ENCODE data around the gene APOL6. TPM values are rescaled to one million over a fixed set of nuclear protein-coding genes. Genes with fewer than 3 reads are reported as not detected.

Gene APOL6
- total RNA-seq, 1 experiment from 2014 or later = 0.37 TPM

DNA sequence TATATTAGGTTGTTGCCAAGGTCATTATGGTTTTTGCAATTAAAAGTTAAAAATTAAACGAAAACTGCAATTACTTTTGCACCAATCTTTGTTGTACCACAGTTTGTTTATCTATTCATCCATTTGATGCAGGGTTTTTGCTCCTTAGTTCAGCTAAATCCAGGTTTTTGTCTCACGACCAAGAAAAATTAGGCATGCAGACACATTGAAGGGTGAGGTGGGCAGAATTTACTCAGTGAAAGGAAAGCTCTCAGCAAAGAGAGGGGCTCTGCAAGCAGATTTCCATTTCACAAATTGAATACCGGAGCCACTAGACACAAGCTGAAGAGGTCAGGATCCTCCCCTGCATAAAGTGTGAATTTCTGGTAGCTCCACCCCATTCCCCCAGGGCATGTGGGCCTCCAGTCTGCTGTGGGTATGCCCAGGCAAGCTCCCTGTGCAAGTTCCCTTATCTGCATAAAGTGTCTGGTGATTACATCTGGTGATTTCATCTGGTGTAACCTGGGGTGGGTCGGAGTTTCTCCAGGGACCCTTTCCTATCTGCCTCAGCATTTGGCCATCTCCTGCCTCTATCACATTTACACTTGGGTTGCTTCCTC, 33.3 kb downstream of the APOL6 start:
- Histone ChIP-seq H2AFZ (ENCODE audit: low read length) (no peak overlapping the region), H3K9me3 (ENCODE audit: low read length) (no peaks in the 10 kb centered on the region), H3K27ac (ENCODE audit: low read length) (no peak overlapping the region), H4K20me1 (ENCODE audit: insufficient read depth, low read depth, low read length) (0 out of 2 replicates have a peak, but pooled peaks cover 4% of the 10 kb centered on the region), H3K36me3 (ENCODE audit: insufficient read depth, low read length) (no peaks in the 10 kb centered on the region), H3K4me3 (ENCODE audit: low read length) (no peak overlapping the region), H3K9ac (ENCODE audit: low read length) (no peak overlapping the region), H3K4me1 (ENCODE audit: low read length) (no peaks in the 10 kb centered on the region), H3K4me2 (ENCODE audit: low read depth, low read length, poor library complexity, severe bottlenecking) (no peak overlapping the region), H3K27me3 (ENCODE audit: low read length) (no peaks in the 10 kb centered on the region), H3K9me2 (replicated peaks; ENCODE audit: insufficient read depth, low read length) (no peaks in the 10 kb centered on the region), H3K79me2 (ENCODE audit: low read length) (no peaks in the 10 kb centered on the region)
- DNase-seq = no peak

- H3K9me3 ChIP-seq (ENCODE audit: low read length) = no peaks in the 10 kb centered on the region
- no peaks in the 10 kb centered on the region for H3K4me1 ChIP-seq (ENCODE audit: low read length)
- H3K9me2 ChIP-seq (replicated peaks; ENCODE audit: insufficient read depth, low read length) = no peaks in the 10 kb centered on the region
- H3K36me3 ChIP-seq (ENCODE audit: insufficient read depth, low read length) = no peaks in the 10 kb centered on the region
- DNase-seq = no peak
- H3K79me2 ChIP-seq (ENCODE audit: low read length) = no peaks in the 10 kb centered on the region
- H3K4me3 ChIP-seq (ENCODE audit: low read length) = no peak overlapping the region
- H4K20me1 ChIP-seq (ENCODE audit: insufficient read depth, low read depth, low read length) = 0 out of 2 replicates have a peak, but pooled peaks cover 4% of the 10 kb centered on the region
- H3K4me2 ChIP-seq (ENCODE audit: low read depth, low read length, poor library complexity, severe bottlenecking) = no peak overlapping the region
- H3K27ac ChIP-seq (ENCODE audit: low read length) = no peak overlapping the region
- H3K27me3 ChIP-seq (ENCODE audit: low read length) = no peaks in the 10 kb centered on the region
- H3K9ac ChIP-seq (ENCODE audit: low read length) = no peak overlapping the region
- no peak overlapping the region for H2AFZ ChIP-seq (ENCODE audit: low read length)
Measured at GRCh38 chr22:35683560-35683959, 35.3 kb downstream of the APOL6 start.

DNA sequence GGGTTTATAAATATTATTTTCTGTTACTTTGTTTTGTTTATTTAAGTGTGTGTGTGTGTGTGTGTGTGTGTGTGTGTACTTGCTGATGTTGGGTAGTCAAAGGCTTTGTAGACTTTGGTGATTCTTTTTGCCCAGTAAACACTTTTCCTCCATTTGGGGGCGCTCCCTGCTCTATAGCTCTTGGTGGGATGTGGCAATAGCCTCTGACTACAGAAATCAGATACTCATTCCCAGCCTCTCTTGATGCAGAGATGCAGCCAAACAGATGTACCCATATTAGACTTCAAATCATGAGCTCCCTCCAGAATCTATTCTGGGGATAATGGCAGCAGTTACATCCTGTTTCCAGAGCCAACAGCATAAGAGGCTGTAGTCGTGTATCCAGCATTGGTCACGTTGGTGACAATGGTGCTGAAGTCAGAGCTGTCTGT, 36.0 kb downstream of the APOL6 start:
- no peaks in the 10 kb centered on the region for H3K79me2 ChIP-seq (ENCODE audit: low read length)
- H3K9me2 ChIP-seq (replicated peaks; ENCODE audit: insufficient read depth, low read length) = no peaks in the 10 kb centered on the region
- H3K4me2 ChIP-seq (ENCODE audit: low read depth, low read length, poor library complexity, severe bottlenecking) = no peak overlapping the region
- H2AFZ ChIP-seq (ENCODE audit: low read length) = no peak overlapping the region
- DNase-seq = peak; percentile 75
- 0 out of 2 replicates have a peak, but pooled peaks cover 4% of the 10 kb centered on the region for H4K20me1 ChIP-seq (ENCODE audit: insufficient read depth, low read depth, low read length)
- no peaks in the 10 kb centered on the region for H3K4me1 ChIP-seq (ENCODE audit: low read length)
- H3K27ac ChIP-seq (ENCODE audit: low read length) = no peak overlapping the region
- H3K9me3 ChIP-seq (ENCODE audit: low read length) = no peaks in the 10 kb centered on the region
- H3K36me3 ChIP-seq (ENCODE audit: insufficient read depth, low read length) = no peaks in the 10 kb centered on the region
- H3K27me3 ChIP-seq (ENCODE audit: low read length) = no peaks in the 10 kb centered on the region
- no peak overlapping the region for H3K4me3 ChIP-seq (ENCODE audit: low read length)
- no peak overlapping the region for H3K9ac ChIP-seq (ENCODE audit: low read length)

DNA sequence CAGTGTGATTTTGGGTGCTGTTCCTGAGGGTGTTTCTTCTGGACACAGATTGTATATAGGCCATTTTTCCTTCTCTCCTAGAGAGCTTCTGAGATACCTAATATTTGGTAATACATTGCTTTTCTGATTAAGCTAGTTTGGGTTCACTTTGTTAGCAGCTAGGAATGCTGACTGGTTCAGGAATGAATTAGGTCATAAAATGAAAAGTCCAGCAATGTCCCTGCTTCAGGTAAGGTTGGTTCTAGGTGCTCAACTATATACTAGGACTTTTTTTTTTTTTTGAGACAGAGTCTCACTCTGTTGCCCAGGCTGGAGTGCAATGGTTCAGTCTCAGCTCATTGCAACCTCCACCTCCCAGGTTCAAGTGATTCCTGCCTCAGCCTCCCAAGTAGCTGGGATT, 36.5 kb downstream of the APOL6 start:
- H3K79me2 ChIP-seq (ENCODE audit: low read length) = no peaks in the 10 kb centered on the region
- no peak overlapping the region for H3K4me3 ChIP-seq (ENCODE audit: low read length)
- no peaks in the 10 kb centered on the region for H3K9me3 ChIP-seq (ENCODE audit: low read length)
- no peaks in the 10 kb centered on the region for H3K9me2 ChIP-seq (replicated peaks; ENCODE audit: insufficient read depth, low read length)
- no peaks in the 10 kb centered on the region for H3K27me3 ChIP-seq (ENCODE audit: low read length)
- no peaks in the 10 kb centered on the region for H3K36me3 ChIP-seq (ENCODE audit: insufficient read depth, low read length)
- no peak overlapping the region for H3K4me2 ChIP-seq (ENCODE audit: low read depth, low read length, poor library complexity, severe bottlenecking)
- H2AFZ ChIP-seq (ENCODE audit: low read length) = no peak overlapping the region
- H3K9ac ChIP-seq (ENCODE audit: low read length) = no peak overlapping the region
- 0 out of 2 replicates have a peak, but pooled peaks cover 4% of the 10 kb centered on the region for H4K20me1 ChIP-seq (ENCODE audit: insufficient read depth, low read depth, low read length)
- no peaks in the 10 kb centered on the region for H3K4me1 ChIP-seq (ENCODE audit: low read length)
- H3K27ac ChIP-seq (ENCODE audit: low read length) = no peak overlapping the region
- DNase-seq = no peak

GRCh38 chr22:35685731-35686130, 37.5 kb downstream of the APOL6 start:
- no peaks in the 10 kb centered on the region for H3K36me3 ChIP-seq (ENCODE audit: insufficient read depth, low read length)
- H3K4me2 ChIP-seq (ENCODE audit: low read depth, low read length, poor library complexity, severe bottlenecking) = no peak overlapping the region
- H3K4me1 ChIP-seq (ENCODE audit: low read length) = no peaks in the 10 kb centered on the region
- DNase-seq = no peak
- no peak overlapping the region for H3K9ac ChIP-seq (ENCODE audit: low read length)
- no peak overlapping the region for H3K4me3 ChIP-seq (ENCODE audit: low read length)
- H4K20me1 ChIP-seq (ENCODE audit: insufficient read depth, low read depth, low read length) = 0 out of 2 replicates have a peak, but pooled peaks cover 4% of the 10 kb centered on the region
- no peaks in the 10 kb centered on the region for H3K79me2 ChIP-seq (ENCODE audit: low read length)
- H3K9me2 ChIP-seq (replicated peaks; ENCODE audit: insufficient read depth, low read length) = no peaks in the 10 kb centered on the region
- H3K27me3 ChIP-seq (ENCODE audit: low read length) = no peaks in the 10 kb centered on the region
- H3K9me3 ChIP-seq (ENCODE audit: low read length) = no peaks in the 10 kb centered on the region
- H3K27ac ChIP-seq (ENCODE audit: low read length) = no peak overlapping the region
- H2AFZ ChIP-seq (ENCODE audit: low read length) = no peak overlapping the region

GRCh38 chr22:35686298-35686697, 38.1 kb downstream of the APOL6 start:
- H3K79me2 ChIP-seq (ENCODE audit: low read length) = no peaks in the 10 kb centered on the region
- H4K20me1 ChIP-seq (ENCODE audit: insufficient read depth, low read depth, low read length) = 0 out of 2 replicates have a peak, but pooled peaks cover 4% of the 10 kb centered on the region
- no peak overlapping the region for H3K9ac ChIP-seq (ENCODE audit: low read length)
- no peaks in the 10 kb centered on the region for H3K9me2 ChIP-seq (replicated peaks; ENCODE audit: insufficient read depth, low read length)
- H3K27me3 ChIP-seq (ENCODE audit: low read length) = no peaks in the 10 kb centered on the region
- H3K4me2 ChIP-seq (ENCODE audit: low read depth, low read length, poor library complexity, severe bottlenecking) = no peak overlapping the region
- H3K36me3 ChIP-seq (ENCODE audit: insufficient read depth, low read length) = no peaks in the 10 kb centered on the region
- no peaks in the 10 kb centered on the region for H3K9me3 ChIP-seq (ENCODE audit: low read length)
- no peak overlapping the region for H3K27ac ChIP-seq (ENCODE audit: low read length)
- H2AFZ ChIP-seq (ENCODE audit: low read length) = no peak overlapping the region
- no peak for DNase-seq
- H3K4me1 ChIP-seq (ENCODE audit: low read length) = no peaks in the 10 kb centered on the region
- no peak overlapping the region for H3K4me3 ChIP-seq (ENCODE audit: low read length)

GRCh38 chr22:35687461-35687860, 39.2 kb downstream of the APOL6 start:
- H3K9ac ChIP-seq (ENCODE audit: low read length) = no peak overlapping the region
- no peaks in the 10 kb centered on the region for H3K9me2 ChIP-seq (replicated peaks; ENCODE audit: insufficient read depth, low read length)
- no peaks in the 10 kb centered on the region for H3K27me3 ChIP-seq (ENCODE audit: low read length)
- H3K36me3 ChIP-seq (ENCODE audit: insufficient read depth, low read length) = no peaks in the 10 kb centered on the region
- H3K4me3 ChIP-seq (ENCODE audit: low read length) = no peak overlapping the region
- no peaks in the 10 kb centered on the region for H3K79me2 ChIP-seq (ENCODE audit: low read length)
- no peak overlapping the region for H3K27ac ChIP-seq (ENCODE audit: low read length)
- H3K9me3 ChIP-seq (ENCODE audit: low read length) = no peaks in the 10 kb centered on the region
- H2AFZ ChIP-seq (ENCODE audit: low read length) = no peak overlapping the region
- 0 out of 2 replicates have a peak, but pooled peaks cover 4% of the 10 kb centered on the region for H4K20me1 ChIP-seq (ENCODE audit: insufficient read depth, low read depth, low read length)
- no peak overlapping the region for H3K4me2 ChIP-seq (ENCODE audit: low read depth, low read length, poor library complexity, severe bottlenecking)
- DNase-seq = no peak
- H3K4me1 ChIP-seq (ENCODE audit: low read length) = no peaks in the 10 kb centered on the region

GRCh38 chr22:35688913-35689675, 40.8 kb downstream of the APOL6 start:
- Histone ChIP-seq H3K9ac (ENCODE audit: low read length) (no peak overlapping the region), H3K36me3 (ENCODE audit: insufficient read depth, low read length) (no peaks in the 10 kb centered on the region), H2AFZ (ENCODE audit: low read length) (no peak overlapping the region), H3K27ac (ENCODE audit: low read length) (no peak overlapping the region), H3K4me3 (ENCODE audit: low read length) (no peak overlapping the region), H3K9me2 (replicated peaks; ENCODE audit: insufficient read depth, low read length) (no peaks in the 10 kb centered on the region), H3K4me1 (ENCODE audit: low read length) (no peaks in the 10 kb centered on the region), H3K4me2 (ENCODE audit: low read depth, low read length, poor library complexity, severe bottlenecking) (no peak overlapping the region), H3K27me3 (ENCODE audit: low read length) (no peaks in the 10 kb centered on the region), H3K79me2 (ENCODE audit: low read length) (no peaks in the 10 kb centered on the region), H3K9me3 (ENCODE audit: low read length) (no peaks in the 10 kb centered on the region), H4K20me1 (ENCODE audit: insufficient read depth, low read depth, low read length) (no peaks in the 10 kb centered on the region)
- DNase-seq = no peak

Measured in Karpas-422 (cell line).